NCI-H1694 treated with DMSO at 0.1 percent for 48 hours (cell line): Measurements from ENCODE around the gene ABHD11.
"Not testable (repeated sequence)": the region's sequence is repeated elsewhere in the genome, so short reads cannot be mapped to it uniquely, and the experiment has no call there.

Experiments
- DNase-seq: peaks from one replicate; lab custom pipeline; 2025; lab: John Stamatoyannopoulos, UW

Gene ABHD11

GRCh38 chr7:73742753-73743641 lies 4.4 kb upstream of the ABHD11 start:
- no peak for DNase-seq

- DNase-seq = no peak
These were observed 3.7 kb upstream of the ABHD11 start for GRCh38 chr7:73742338-73742752.

DNA sequence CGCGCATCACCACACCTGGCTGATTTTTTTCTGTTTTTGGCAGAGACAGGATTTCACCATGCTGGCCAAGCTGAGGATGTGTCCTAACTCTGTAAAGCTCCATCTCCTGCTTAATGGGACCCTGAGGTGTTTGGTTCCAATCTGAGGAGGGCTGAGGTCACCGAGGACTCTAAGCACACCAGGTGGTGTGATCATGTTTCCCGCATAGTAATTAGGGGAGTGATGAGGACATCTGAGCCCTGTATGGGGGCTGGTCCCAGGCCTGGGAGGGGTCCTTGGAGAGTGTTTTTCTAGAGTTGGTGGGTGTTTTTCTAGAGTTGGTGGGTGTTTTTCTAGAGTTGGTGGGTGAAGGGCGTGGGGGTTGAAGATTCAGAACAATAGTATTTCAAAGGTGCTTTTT lies 3.0 kb upstream of the ABHD11 start:
- DNase-seq = no peak

DNA sequence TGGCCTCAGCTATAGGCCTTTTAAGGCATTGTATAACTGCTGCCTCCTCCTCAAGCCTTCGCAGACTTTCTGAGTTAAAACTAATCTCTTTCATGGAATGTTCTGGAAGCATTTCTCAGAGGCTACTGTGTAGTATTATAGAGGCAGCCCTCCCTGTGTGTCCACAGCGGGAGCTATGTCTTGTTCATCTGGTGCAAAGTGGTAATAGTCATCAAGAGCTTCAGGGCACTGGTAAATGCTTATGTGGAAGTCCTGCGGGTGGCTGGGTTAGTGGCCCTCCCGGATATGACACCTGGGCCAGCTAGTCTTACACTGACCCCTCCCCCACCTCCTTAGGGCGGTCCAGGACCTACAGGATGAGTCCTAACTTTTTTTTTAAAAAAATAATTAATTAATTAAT lies 2.2 kb upstream of the ABHD11 start:
- no peak for DNase-seq

DNA sequence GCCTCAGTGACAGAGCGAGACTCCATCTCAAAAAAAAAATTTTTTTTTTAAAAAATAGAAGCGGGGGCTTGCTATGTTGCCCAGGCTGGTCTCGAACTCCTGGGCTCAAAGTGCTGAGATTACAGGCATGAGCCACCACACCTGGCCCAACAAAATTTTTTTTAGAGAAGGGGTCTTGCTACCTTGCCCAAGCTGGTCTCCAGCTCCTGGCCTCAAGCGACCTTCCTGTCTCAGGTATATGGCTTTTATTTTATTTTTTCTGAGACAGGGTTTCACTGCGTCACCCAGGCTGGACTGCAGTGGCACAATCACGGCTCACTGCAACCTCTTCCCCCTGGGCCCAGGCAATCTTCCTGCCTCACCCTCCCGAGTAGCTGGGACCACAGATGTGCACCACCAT lies 1.6 kb upstream of the ABHD11 start:
- no peak for DNase-seq

- no peak for DNase-seq
These were observed 775 bp upstream of the ABHD11 start for GRCh38 chr7:73739387-73739767.

GRCh38 chr7:73738220-73738611 lies 386 bp downstream of the ABHD11 start:
- no peak for DNase-seq

- DNase-seq = no peak
These were observed 947 bp downstream of the ABHD11 start for GRCh38 chr7:73737491-73738219.

DNA sequence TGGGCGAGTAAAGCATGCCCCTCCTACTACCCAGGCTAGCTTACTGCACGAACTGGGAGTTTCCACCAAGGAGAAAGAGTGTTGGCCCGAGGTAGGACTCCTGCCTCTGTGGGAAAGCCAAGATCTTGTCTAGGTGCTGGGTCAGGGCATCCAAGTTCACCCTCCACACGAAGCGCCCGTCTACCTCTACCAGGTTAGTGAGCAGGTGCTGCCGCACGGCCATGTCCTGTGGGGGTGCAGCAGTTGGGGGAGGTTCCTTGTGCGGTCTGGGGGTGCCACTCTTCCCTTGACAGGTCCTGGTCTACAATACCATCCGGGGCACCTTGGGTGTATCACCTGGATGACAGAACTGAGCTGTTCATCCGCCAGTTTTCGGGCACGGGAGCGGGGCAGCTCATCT lies 1.7 kb downstream of the ABHD11 start:
- no peak for DNase-seq

DNA sequence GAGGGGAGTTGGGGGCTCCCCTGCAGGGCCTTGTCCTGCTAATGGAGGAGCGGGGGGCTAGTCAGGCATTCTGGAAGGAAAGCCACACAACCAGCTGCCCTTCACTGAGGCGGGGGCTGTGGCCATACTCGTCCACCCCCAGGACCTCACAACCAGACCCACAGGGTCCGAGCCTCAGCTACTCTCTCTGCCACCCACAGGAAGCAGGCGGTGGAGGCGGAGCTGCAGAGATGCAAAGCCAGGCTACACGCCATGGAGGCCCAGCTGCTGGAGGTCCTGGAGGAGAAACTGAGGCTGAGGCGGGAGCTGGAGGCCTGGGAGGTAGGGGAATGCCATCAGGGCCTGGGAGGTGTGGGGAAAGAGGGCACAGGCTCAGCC lies 3.1 kb downstream of the ABHD11 start:
- DNase-seq = no peak

DNA sequence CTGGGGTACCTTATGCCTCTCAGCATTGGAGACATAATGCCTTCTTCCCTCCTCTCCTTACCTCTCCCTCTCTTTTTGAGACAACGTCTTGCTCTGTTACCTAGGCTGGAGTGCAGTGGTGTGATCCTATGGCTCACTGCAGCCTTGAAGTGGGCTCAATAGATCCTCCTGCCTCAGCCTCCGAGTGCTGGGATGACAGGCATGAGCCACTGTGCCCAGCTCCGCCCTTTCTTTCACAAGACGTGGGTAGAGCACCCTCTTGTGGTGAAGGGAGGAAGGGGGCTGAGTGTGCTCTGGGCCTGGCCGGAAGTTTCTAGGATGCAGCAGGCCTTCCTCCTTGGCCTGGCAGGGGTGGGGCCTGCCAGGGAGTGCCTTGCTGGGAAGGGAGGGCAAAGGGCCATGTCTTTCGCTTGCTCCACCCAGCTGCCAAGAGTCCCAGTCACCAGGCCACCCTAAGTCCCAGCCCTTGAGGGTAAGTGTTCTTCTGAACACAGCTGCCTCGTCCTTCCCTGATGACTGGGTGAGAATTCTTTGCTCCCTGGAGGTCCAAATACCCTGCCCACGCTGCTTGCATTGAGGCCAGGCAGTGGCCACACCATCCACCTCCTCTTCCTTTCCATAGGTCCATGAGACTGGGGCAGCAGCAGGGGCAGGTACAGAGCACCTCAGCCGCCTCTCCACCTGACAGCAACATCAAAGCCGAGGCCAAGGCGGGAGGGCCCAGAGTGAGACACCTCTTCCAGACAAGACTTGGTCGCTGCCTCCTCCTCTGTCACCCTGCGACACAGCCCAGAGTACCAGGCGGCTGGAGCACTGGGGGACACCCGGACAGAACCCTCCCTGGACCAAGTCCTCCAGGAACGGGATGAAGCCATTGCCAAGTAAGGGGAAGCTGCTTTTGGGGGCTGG lies 3.7 kb downstream of the ABHD11 start:
- DNase-seq = peak; percentile 67

DNA sequence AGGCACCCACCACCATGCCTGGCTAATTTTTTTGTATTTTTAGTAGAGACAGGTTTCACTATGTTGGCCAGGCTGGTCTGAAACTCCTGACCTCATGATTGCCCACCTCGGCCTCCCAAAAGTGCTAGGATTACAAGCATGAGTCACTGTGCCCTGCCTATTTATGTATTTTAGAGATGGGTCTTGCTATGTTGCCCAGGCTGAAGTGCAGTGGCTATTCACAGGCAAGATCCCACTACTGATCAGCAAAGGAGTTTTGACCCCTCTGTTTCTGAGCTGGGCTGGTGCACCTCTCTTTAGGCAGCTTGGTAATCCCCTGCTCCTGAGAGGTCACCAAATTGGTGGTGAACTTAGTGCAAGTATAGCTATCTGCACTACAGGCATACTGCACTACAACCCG lies 6.2 kb downstream of the ABHD11 start:
- DNase-seq = no peak

GRCh38 chr7:73730485-73730884 lies 8.1 kb downstream of the ABHD11 start:
- no peak for DNase-seq

- DNase-seq = no peak
These were observed 10.1 kb downstream of the ABHD11 start for GRCh38 chr7:73728551-73728950.

DNA sequence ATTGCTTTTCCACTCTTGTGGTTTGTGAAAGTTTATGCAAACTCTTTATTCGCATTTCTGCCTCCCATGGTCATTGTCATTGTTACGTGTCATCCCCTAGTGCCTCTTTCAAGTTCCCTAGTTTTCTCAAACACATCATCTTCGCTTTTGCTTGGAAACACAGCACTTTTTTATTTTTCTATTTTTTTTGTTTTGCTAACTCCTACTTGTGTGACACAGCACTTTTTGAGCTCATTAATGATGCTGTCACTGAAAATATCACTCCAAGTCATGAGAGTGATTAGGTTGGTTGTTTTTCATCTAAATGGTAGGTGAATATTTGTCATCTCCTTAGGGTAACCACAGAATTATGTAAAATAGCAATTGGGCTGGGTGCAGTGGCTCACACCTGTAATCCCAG lies 10.7 kb downstream of the ABHD11 start:
- DNase-seq = no peak

DNA sequence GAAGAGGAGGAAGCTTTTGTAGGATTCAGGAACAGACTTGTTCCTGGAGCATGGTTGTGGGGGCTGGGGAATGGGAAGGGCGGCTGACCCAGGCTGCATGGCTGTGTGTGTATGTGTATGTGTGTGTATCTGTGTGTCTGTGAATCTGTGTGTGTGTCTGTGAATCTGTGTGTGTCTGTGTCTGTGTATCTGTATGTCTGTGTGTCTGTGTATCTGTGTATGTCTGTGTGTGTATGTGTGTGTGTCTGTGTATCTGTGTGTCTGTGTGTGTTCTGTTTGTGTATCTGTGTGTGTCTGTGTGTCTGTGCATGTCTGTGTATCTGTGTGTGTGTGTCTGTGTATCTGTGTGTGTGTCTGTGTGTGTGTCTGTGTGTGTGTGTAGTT lies 12.5 kb downstream of the ABHD11 start:
- DNase-seq = no peak

GRCh38 chr7:73723813-73724212 lies 14.8 kb downstream of the ABHD11 start:
- no peak for DNase-seq

DNA sequence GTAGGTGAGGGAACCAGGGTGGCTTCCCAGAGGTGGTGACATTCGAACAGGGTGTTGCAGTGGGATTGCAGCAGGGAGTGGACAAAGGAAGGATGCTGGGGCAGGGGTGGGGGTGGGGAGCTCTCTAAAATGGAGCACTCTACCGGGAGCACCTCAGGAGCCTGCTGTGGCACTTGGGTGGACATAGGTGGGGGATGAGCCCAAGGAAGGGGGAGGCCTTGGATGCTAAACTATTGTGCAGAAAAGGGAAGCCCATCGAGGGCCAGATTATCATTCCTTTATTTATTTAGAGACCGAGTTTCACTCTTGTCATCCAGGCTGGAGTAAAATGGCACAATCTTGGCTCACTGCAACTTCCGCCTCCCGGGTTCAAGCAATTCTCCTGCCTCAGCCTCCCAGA lies 15.8 kb downstream of the ABHD11 start:
- no peak for DNase-seq

DNA sequence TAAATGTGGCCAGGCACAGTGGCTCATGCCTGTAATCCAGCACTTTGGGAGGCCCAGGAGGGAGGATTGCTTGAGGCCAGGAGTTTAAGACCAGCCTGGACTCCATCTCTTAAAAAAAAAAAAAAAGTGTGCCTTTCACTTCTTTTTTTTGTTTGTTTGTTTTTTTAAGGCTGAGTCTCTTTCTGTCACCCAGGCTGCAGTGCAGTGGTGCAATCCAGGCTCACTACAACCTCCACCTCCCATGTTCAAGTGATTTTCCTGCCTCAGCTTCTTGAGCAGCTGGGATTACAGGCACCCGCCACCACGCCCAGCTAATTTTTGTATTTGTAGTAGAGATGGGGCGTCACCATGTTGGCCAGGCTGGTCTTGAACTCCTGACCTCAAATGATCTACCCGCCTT lies 16.4 kb downstream of the ABHD11 start:
- not testable (repeated sequence) for DNase-seq

GRCh38 chr7:73721377-73721817 lies 17.2 kb downstream of the ABHD11 start:
- peak; percentile 99 for DNase-seq

DNA sequence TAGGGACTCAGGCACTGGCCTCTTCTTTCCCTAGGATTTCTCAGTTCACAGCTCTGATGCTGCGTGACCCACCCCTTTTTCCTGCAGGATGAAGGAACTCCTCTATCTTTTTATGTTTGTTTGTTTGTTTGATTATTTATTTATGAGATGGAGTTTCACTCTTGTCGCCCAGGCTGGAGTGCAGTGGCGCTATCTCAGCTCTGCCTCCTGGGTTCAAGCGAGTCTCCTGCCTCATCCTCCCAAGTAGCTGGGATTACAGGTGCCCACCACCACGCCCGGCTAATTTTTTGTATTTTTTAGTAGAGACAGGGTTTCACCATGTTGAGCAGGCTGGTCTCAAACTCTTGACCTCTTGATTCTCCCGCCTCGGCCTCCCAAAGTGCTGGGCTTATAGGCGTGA lies 18.2 kb downstream of the ABHD11 start:
- DNase-seq = not testable (repeated sequence)

DNA sequence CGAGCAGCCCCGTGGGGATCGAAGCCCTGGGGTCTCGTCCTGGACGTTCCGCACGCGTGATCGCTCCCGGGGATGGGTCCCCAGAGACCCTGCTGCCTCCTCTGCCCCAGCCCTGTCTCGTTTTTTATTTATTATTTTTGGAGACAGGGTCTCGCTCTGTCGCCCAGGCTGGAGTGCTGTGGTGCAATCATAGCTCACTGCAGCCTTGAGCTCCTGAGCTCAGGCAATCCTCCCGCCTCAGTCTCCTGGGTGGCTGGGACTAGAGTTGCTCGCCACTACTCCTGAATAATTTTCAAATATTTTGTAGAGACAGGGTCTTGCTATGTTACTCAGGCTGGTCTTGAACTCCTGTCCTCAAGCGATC lies 18.8 kb downstream of the ABHD11 start:
- no peak for DNase-seq
